PFSK-1 (cell line): ENCODE results near the gene GATD1.

Source experiments
- FOXP2 ChIP-seq: optimal IDR thresholded peaks from 2 replicates; pipeline ENCODE3; 2011; ENCODE audit warnings: borderline replicate concordance, control low read depth, inconsistent platforms; ENCODE audit not compliant: insufficient read depth; ENCODE audit errors: extremely low read length, extremely low read depth
- POLR2AphosphoS5 ChIP-seq: IDR thresholded peaks from 2 replicates; pipeline ENCODE4 v1.6.1; 2012; ENCODE audit warnings: low read depth, mild to moderate bottlenecking, control low read depth, low read length, moderate library complexity
- SIN3A ChIP-seq: IDR thresholded peaks from 2 replicates; pipeline ENCODE4 v1.6.1; 2012; ENCODE audit warnings: mild to moderate bottlenecking, low read length, moderate library complexity, borderline replicate concordance; ENCODE audit not compliant: insufficient read depth
- TAF1 ChIP-seq: IDR thresholded peaks from 2 replicates; pipeline ENCODE4 v1.6.1; 2012; ENCODE audit warnings: low read length, control low read depth, borderline replicate concordance; ENCODE audit not compliant: insufficient read depth
- TF ChIP-seq, protein P1 (sequence below), 2 experiments: IDR thresholded peaks; 2 replicates each; pipeline versions ENCODE4 v1.6.1 to v1.8.0; 2011 to 2012; ENCODE audit warnings: low read depth in 2 of 2, low read length in 2 of 2, control low read depth in 1 of 2, inconsistent platforms in 1 of 2, mild to moderate bottlenecking in 1 of 2, moderate library complexity in 1 of 2; ENCODE audit not compliant: insufficient read depth in 1 of 2

Gene GATD1

DNA sequence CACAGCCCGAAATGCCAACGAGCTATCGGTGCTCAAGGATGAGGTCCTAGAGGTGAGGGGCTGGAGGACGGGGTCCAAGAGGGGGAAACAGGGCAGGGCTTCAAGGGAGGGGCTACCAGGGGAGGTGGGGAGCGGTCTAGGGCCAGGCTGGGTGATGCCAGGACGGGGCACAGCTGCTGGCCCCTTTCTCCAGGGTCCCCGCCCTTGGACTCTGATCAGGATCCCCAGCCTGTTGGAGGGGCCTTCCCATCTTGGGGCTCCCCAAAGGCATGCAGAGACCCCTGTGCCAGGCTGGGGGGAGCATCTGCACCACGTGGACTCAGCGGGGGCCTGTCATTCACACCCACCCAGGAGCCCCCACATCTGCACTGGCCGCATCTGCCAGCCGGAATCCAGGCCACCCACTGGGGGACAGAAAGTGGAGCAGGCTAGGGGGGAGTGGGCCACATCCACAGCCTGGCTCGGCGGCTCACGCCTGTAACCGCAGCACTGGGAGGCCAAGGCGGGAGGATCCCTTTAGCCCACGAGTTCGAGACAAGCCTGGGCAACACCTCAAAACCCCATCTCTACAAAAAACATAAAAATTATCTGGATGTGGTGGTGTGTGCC is 52.4 kb downstream of the GATD1 start:
- TF ChIP-seq POLR2AphosphoS5 (no peak), FOXP2 (no peak), SIN3A (no peak), TAF1 (no peak)
- TF ChIP-seq, protein P1, sequence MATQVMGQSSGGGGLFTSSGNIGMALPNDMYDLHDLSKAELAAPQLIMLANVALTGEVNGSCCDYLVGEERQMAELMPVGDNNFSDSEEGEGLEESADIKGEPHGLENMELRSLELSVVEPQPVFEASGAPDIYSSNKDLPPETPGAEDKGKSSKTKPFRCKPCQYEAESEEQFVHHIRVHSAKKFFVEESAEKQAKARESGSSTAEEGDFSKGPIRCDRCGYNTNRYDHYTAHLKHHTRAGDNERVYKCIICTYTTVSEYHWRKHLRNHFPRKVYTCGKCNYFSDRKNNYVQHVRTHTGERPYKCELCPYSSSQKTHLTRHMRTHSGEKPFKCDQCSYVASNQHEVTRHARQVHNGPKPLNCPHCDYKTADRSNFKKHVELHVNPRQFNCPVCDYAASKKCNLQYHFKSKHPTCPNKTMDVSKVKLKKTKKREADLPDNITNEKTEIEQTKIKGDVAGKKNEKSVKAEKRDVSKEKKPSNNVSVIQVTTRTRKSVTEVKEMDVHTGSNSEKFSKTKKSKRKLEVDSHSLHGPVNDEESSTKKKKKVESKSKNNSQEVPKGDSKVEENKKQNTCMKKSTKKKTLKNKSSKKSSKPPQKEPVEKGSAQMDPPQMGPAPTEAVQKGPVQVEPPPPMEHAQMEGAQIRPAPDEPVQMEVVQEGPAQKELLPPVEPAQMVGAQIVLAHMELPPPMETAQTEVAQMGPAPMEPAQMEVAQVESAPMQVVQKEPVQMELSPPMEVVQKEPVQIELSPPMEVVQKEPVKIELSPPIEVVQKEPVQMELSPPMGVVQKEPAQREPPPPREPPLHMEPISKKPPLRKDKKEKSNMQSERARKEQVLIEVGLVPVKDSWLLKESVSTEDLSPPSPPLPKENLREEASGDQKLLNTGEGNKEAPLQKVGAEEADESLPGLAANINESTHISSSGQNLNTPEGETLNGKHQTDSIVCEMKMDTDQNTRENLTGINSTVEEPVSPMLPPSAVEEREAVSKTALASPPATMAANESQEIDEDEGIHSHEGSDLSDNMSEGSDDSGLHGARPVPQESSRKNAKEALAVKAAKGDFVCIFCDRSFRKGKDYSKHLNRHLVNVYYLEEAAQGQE (IDR thresholded peaks at IDR 0.05; ENCODE audit: insufficient read depth in 1 of 2, low read depth in 2 of 2, low read length in 2 of 2) = no peak

DNA sequence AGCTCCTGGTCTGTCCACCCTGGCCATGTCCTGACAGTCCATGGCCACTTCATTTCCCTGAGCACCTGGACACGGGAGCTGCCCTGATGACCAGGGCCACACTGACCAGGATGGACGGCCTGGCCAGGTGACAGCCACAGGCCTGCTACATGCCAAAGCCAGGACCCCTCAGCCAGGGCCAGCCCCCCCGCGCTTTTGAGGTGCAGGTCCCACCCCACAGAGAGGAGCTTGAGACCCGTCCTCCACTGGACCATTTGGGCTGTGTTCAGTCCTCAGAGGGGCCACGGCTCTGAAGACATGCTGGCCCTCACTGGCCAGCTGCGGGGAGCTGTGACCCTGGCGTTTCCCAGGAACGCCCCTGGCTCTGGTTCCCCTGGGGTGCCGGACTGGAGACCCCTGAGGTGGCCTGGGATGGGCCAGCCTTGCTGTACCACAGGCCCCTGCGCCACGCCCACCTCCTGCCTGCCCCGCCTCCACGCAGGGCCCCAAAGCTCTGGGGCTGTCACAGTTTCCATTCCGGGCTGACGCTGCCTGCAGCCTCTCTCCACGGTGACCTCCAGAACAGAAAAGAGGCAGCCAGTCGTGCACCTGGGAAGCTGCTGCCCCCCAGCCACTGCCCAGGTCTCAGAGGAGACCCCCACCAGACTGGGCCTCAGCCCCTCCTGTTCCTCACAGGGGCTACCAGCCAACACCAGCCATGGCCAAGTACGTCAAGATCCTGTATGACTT is 53.1 kb downstream of the GATD1 start:
- TF ChIP-seq SIN3A (no peak), POLR2AphosphoS5 (no peak), FOXP2 (no peak), TAF1 (no peak)
- TF ChIP-seq, protein P1 (IDR thresholded peaks at IDR 0.05; ENCODE audit: insufficient read depth in 1 of 2, low read depth in 2 of 2, low read length in 2 of 2) = no peak

DNA sequence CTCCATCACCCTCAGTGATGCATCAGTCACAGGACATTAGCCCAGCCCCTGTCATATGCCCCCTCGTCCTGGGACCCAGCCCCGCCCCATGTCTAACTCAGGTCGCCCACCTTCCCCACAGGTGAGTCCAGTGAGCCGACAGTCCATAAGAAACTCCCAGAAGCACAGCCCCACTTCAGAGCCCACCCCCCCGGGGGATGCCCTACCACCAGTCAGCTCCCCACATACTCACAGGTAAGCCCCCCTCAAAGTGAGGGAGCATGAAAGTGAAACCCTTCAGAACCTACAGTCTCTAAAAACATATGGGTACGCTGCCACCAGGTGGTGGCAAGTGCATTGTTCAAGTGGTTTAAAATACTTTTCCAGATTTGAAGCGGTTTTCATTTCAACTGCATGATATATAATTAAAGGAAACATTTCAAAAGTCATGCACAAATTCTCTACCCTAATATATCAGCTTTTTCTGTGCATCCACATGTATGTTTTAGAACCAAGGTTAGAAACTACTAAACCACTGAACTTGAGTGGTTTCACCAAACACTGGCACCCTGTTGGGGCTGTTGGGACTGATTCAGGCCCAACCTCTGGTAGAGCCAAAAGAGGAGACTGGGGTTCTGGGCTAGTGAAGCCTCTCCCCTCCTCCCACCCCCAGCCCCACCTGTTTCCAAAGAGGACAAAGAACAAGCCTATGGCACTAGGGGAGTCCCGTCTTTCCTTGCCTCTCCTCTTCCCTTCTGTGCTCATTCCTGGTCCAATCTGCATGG is 54.0 kb downstream of the GATD1 start:
- TF ChIP-seq, protein P1 (IDR thresholded peaks at IDR 0.05; ENCODE audit: insufficient read depth in 1 of 2, low read depth in 2 of 2, low read length in 2 of 2) = no peak
- TF ChIP-seq SIN3A (no peak), FOXP2 (no peak), TAF1 (no peak), POLR2AphosphoS5 (no peak)

DNA sequence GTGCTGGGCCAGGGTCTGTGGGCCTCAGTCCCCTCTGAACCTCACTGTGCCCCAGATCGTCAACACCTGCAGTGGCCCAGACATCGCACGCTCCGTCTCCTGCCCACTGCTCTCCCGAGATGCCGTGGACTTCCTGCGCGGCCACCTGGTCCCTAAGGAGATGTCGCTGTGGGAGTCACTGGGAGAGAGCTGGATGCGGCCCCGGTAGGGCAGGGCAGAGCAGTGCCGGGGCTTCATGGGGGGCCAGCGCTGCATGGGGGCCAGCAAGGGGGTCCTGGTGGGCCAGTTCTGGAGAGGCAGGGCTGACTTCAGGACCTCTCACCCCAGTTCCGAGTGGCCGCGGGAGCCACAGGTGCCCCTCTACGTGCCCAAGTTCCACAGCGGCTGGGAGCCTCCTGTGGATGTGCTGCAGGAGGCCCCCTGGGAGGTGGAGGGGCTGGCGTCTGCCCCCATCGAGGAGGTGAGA is 54.9 kb downstream of the GATD1 start:
- TF ChIP-seq, protein P1 (IDR thresholded peaks at IDR 0.05; ENCODE audit: insufficient read depth in 1 of 2, low read depth in 2 of 2, low read length in 2 of 2) = no peak
- no peak for TF ChIP-seq POLR2AphosphoS5
- no peak for TF ChIP-seq TAF1
- no peak for TF ChIP-seq SIN3A
- no peak for TF ChIP-seq FOXP2
